Vagina (tissue), 2 donors: ENCODE results near the gene LBX2. TPM values are rescaled to one million over a fixed set of nuclear protein-coding genes. Genes with fewer than 3 reads are reported as not detected.

Experiments used
- DNase-seq, 2 donors: peaks; one replicate each; pipeline ENCODE4 v3.0.0-alpha.2; 2017; ENCODE audit errors: extremely low spot score in 2 of 2
- H3K27ac ChIP-seq: fragments of 200-600 bp; sonication (generic); one replicate; pipeline ENCODE4 v1.5.1; 2019
- H3K27me3 ChIP-seq: fragments of 200-600 bp; sonication (generic); one replicate; pipeline ENCODE4 v1.5.1; 2019
- H3K36me3 ChIP-seq, 2 donors: fragments of 200-600 bp; sonication (generic); one replicate each; pipeline ENCODE4 v1.5.1; 2017 to 2019
- H3K4me1 ChIP-seq: fragments of 200-600 bp; sonication (generic); one replicate; pipeline ENCODE4 v1.5.1; 2019
- H3K4me3 ChIP-seq, 2 donors: fragments of 200-600 bp; sonication (generic); 1 replicate in 1 of 2; 2 replicates in 1 of 2; pipeline ENCODE4 v1.5.1; 2016 to 2019
- H3K9me3 ChIP-seq: fragments of 200-600 bp; sonication (generic); one replicate; pipeline ENCODE4 v1.5.1; 2019
- POLR2A ChIP-seq, 2 donors: fragments of 450-650 bp; IDR thresholded peaks; one replicate each; pipeline ENCODE4 v1.6.1; 2017; ENCODE audit warnings: antibody characterized with exemption in 2 of 2, mild to moderate bottlenecking in 2 of 2, moderate library complexity in 2 of 2
- POLR2AphosphoS5 ChIP-seq, 2 donors: sonication (generic); formaldehyde crosslinking; IDR thresholded peaks; one replicate each; pipeline ENCODE4 v1.9.0; 2017; ENCODE audit warnings: antibody characterized with exemption in 2 of 2, mild to moderate bottlenecking in 2 of 2, low read depth in 1 of 2; ENCODE audit not compliant: insufficient read depth in 1 of 2
- intact Hi-C: fragments of 100-400 bp; cut with DNase I; formaldehyde crosslinking; loops from one replicate; pipeline ENCODE4 v1.15.1; 2023
- total RNA-seq: library from RNA; depleted of rRNA; stranded (reverse); fragments of >200 nt; gene quantifications from one replicate; pipeline ENCODE4 v1.2.3, GENCODE V29; 2016
- TF ChIP-seq, protein P1 (sequence below), 3 experiments: fragments of 450-650 bp in 2 of 3; fragments of 200-600 bp in 1 of 3; sonication (generic) in 1 of 3; IDR thresholded peaks; one replicate each; pipeline ENCODE4 v1.5.1; 2017 to 2019; ENCODE audit warnings: antibody characterized with exemption in 3 of 3, mild to moderate bottlenecking in 2 of 3, moderate library complexity in 2 of 3

Gene LBX2
- total RNA-seq, 1 donor from 2014 or later: not detected

DNA sequence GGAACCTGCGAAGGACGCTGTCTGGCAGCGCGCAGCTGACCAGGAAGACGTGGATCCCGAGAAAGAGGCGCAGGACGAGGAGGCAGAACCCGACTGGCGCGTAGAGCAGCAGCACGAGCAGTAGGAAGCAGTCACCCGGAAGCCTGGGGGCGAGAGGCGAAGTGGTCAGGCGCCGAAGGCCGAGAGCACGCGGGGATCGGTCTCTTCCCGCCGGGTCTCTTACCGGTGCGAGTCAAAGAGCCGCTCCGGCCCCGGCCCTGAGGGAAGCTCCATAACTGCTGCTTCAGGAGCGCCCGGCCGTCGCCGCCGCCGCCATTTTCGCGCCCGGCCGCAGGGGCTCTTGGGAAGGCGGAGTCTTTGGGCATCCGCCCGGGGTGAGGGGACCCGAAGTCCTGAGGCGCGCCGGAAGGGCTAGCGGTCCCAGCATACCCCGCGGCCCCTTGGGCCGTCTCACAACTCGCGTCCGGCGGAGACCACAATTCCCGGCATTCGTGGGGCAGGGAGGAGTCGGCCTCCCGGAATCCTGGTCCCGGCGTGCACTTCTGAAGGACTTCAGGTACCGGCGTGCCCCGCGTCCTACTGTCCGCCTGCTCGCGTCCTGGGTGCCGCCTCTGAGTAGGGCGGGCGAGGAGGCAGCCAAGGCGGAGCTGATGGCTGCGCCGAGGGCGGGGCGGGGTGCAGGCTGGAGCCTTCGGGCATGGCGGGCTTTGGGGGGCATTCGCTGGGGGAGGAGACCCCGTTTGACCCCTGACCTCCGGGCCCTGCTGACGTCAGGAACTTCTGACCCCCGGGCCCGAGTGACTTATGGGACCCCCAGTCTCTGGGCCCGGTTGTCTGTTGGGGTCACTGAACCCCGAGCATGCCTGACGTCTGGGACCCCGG lies 30.2 kb upstream of the LBX2 start, which contains the start of the genes AUP1 and HTRA2:
Gene AUP1, minus strand, starts transcription at position 350 of the 882 bp plus-strand sequence. Its CDS starts 77 bp downstream, at position 273.
Gene HTRA2, plus strand, starts transcription at position 577 of the 882 bp plus-strand sequence. Its CDS starts 74 bp downstream, at position 651.
- intact Hi-C loops: loop anchor here (2.0 kb wide), 1 partner anchor 65 kb away; the partner anchor contains the start of gene MOGS
- Histone ChIP-seq H3K4me3 (peak within 1 kb of the TSS; percentile 87 to 88), H3K27me3 (no peaks in the 10 kb centered on the region), H3K36me3 (peaks cover 0 to 25% of the 10 kb centered on the region in 2 donors), H3K9me3 (no peaks in the 10 kb centered on the region), H3K4me1 (peaks cover 33% of the 10 kb centered on the region), H3K27ac (peak within 1 kb of the TSS; percentile 85)
- peak in 1 of 2 donors; percentile 99 for DNase-seq
- TF ChIP-seq POLR2A (IDR thresholded peaks at IDR 0.05) (peak in 1 of 2 donors; percentile 64), POLR2AphosphoS5 (IDR thresholded peaks at IDR 0.05; ENCODE audit: insufficient read depth in 1 of 2, low read depth in 1 of 2) (peak; percentile 97)
- TF ChIP-seq, protein P1, sequence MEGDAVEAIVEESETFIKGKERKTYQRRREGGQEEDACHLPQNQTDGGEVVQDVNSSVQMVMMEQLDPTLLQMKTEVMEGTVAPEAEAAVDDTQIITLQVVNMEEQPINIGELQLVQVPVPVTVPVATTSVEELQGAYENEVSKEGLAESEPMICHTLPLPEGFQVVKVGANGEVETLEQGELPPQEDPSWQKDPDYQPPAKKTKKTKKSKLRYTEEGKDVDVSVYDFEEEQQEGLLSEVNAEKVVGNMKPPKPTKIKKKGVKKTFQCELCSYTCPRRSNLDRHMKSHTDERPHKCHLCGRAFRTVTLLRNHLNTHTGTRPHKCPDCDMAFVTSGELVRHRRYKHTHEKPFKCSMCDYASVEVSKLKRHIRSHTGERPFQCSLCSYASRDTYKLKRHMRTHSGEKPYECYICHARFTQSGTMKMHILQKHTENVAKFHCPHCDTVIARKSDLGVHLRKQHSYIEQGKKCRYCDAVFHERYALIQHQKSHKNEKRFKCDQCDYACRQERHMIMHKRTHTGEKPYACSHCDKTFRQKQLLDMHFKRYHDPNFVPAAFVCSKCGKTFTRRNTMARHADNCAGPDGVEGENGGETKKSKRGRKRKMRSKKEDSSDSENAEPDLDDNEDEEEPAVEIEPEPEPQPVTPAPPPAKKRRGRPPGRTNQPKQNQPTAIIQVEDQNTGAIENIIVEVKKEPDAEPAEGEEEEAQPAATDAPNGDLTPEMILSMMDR (IDR thresholded peaks at IDR 0.05): no peak

DNA sequence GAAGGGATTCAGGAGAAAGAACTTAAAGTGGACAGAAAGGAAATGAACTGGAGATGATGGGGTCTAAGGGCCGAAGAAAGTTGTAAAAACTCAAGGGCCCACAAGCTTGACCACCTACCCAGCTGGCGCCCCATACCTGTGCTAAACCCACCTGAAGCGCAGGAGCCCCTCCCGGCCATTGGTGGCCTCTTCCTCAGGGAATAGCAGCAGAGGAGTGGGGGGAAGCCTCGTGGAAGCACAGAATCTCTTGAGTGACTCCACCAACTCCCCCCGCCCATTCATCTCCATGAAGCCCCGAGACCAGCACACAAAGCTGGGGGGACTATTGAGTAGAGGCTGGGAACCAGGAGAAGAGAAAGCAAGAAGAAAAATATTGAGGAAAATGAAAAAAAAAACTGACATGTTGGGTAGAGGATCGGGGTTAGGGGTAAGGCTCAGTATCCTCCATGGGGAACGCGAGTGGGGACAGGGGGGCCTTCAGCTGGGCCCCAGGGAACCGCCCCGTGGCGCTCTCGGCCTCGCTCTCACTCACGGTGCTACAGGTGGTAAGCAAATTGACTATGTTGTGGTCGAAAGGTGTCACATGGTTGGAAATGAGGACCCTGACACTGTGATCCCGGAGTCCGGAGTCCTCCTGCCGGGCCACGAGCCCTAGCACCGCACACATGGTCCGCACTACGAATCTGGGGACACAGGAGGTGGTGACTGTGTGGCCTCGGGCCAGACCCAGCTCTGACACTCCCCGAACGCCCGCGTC lies 29.4 kb upstream of the LBX2 start:
- TF ChIP-seq, protein P1 (IDR thresholded peaks at IDR 0.05): no peak
- TF ChIP-seq POLR2A (IDR thresholded peaks at IDR 0.05) (no peak), POLR2AphosphoS5 (IDR thresholded peaks at IDR 0.05; ENCODE audit: insufficient read depth in 1 of 2, low read depth in 1 of 2) (no peak)
- H3K27me3 ChIP-seq: no peaks in the 10 kb centered on the region
- DNase-seq: no peak
- H3K36me3 ChIP-seq: peaks cover 0 to 25% of the 10 kb centered on the region in 2 donors
- peak overlapping the region; percentile 85 for H3K27ac ChIP-seq
- peaks cover 33% of the 10 kb centered on the region for H3K4me1 ChIP-seq
- no peaks in the 10 kb centered on the region for H3K9me3 ChIP-seq
- H3K4me3 ChIP-seq: peak overlapping the region; percentile 87 to 88
- intact Hi-C loops: loop anchor here (2.0 kb wide), 1 partner anchor 64 kb away; the partner anchor contains the start of gene MOGS

DNA sequence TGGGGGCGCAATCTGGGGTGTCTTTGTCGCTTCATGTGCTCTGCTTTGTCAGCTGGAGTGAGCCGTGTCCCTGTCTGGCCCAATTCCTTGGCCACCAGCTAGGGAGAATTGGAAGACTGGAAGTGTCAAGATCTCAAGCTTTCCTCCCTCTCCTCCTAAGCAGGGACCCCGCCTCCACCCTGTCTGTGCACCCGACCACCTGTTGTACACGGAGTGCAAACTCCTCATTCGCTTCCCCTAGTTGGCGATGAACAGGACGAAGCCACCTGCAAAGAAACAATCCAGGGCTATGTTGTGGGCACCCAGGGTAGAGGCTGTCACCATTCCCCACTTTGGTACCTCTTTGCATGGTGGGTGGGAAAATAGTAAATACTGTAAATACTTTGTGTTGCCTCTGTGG lies 28.3 kb upstream of the LBX2 start:
- Histone ChIP-seq H3K36me3 (peaks cover 0 to 21% of the 10 kb centered on the region in 2 donors), H3K9me3 (no peaks in the 10 kb centered on the region), H3K27me3 (no peaks in the 10 kb centered on the region), H3K4me1 (peaks cover 33% of the 10 kb centered on the region), H3K4me3 (no peak overlapping the region), H3K27ac (no peak overlapping the region)
- intact Hi-C loops: loop anchor here (2.0 kb wide), 1 partner anchor 63 kb away; the partner anchor contains the start of gene MOGS
- DNase-seq: no peak
- TF ChIP-seq POLR2A (IDR thresholded peaks at IDR 0.05): no peak
- no peak for TF ChIP-seq POLR2AphosphoS5 (IDR thresholded peaks at IDR 0.05; ENCODE audit: insufficient read depth in 1 of 2, low read depth in 1 of 2)
- TF ChIP-seq, protein P1 (IDR thresholded peaks at IDR 0.05): no peak

DNA sequence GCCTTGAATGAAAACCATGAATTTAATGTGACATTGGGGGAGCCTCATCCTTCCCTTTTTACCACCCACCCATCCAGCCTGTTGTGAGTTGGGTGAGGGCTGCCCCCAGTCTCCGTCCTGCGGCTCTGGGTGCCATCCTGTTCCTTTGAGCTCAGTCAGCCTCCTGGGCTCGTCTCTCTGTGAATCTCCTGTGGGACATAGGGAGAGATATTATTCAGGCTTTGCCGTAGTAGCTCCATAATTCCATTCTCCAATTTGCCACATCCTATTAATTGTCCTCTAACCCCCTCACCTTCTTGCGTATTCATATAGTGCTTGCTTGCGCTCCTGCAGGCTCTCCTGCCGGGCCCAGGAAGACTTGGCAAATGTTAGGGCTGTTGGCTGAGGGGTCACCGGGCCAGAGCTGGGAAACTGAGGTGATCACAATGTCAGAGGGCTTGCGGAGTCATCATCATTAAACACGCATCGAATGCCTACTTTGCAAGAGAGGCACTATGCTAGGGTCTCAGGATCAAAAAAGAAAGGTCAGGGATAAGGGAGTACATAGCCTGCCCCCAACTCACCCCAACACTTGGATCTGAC lies 27.3 kb upstream of the LBX2 start:
- Histone ChIP-seq H3K4me1 (peaks cover 29% of the 10 kb centered on the region), H3K4me3 (no peak overlapping the region)
- intact Hi-C loops: no loop called here

More for the DNA sequence above, 27.3 kb upstream of the LBX2 start:
- no peak overlapping the region for H3K27ac ChIP-seq
- H3K36me3 ChIP-seq: peaks cover 0 to 21% of the 10 kb centered on the region in 2 donors
- H3K9me3 ChIP-seq: no peaks in the 10 kb centered on the region
- no peak for DNase-seq
- H3K27me3 ChIP-seq: no peaks in the 10 kb centered on the region
- no peak for TF ChIP-seq POLR2A (IDR thresholded peaks at IDR 0.05)
